Stimulated activated CD4-positive, alpha-beta T cell treated with anti-CD3 and anti-CD28 coated beads, Interleukin-1b, Interleukin-23, amount 100 ng/mL, for 4 hours (primary cell): ENCODE results near the gene RPL13.

ENCODE experiments used
- DNase-seq, 2 donors: peaks; one replicate each; pipeline ENCODE4 v3.0.0-alpha.2; 2020; ENCODE audit warnings: low read depth in 2 of 2

The RPL13 gene

DNA sequence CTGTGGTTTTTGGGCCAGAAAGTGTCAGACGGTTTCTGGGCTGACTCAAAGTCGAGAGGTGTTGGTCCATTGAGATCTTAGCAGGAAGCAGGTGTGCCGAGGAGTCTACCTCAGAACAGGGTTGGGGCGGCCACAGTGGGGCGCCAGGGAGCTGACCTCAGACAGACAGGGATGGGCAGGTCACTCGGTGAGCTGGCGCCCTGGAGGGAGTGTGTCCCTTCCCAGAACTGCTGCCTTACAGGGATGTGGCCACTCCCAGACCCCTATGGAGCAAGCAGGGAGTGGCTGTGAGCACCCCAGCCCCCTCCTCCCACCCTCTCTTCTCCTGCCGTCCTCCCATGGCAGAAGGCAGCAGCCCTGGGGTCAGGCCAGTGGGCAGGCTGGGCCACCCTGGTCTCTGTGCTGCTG lies 39.0 kb downstream of the RPL13 start:
- no peak for DNase-seq

DNA sequence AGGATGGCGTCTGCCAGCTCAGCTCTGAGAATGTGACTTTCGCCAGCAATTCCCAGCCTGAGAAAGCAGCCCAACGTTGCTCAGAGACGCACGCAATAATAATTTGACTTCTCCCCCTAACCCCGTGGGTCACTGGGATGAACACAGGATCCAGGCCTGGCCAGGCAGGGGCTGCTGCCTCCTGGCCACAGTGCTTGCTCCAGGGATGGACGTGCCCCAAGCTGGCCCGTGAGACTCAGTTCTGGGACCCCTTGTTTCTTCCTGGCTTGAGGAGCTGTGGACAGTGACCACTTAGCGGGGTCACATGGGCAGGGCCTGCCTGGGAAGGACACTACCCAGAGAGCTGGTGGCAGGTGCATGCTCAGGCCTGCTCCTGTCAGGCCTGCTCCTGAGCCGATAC lies 39.4 kb downstream of the RPL13 start:
- no peak for DNase-seq

DNA sequence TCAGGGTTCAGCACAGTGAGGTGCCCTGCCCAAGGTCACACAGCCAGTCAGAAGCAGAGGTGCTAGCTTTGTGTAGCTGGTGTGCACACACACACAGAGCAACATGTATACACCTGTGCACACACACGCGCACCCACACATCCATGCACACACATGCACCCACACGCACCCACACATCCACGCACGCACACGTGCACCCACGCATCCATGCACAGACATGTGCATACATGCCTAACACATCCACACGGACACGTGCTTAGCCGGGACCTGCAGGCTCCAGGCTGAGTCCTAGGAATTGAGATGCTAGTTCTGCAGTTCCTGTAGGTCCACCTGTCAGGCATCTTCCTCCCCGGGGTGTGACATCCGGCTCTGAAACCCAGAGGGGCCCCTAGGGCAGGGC lies 39.9 kb downstream of the RPL13 start:
- DNase-seq = no peak

DNA sequence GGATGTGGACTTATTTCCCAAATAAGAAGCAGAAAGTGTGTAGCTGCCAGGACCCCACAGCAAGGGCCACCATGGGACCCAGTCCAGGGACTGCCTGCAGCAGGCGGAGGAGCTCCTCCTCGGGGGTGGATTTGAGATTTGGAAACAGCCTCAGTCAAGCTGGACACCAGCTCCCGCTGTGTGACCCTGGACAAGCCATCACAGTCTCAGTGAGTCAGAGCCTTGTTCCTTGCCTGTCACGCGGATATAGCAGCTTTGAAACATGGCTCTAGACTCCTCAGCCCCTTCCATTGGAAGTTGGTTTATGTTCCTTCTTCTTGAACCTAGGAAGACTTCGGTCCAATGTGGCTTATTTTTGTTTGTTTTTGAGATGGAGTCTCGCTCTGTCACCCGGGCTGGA lies 40.5 kb downstream of the RPL13 start:
- no peak for DNase-seq

DNA sequence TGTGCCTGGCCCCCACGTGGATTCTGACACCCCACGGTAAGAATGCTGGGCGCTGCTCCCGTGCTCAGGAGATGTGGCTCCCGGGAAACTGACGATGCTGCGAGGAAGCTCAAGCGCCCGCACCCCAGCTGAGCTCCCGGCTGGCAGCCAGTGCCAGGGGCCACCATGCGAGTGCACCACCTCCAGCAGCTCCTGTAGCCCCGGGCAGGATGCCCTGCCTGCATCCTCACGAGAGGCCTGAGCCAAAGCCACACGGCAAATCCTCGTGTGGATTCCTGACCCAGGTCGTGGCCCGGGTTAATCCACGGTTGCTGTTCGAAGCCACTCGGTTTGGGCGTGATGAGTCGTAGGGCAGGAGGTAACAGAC lies 41.4 kb downstream of the RPL13 start:
- no peak for DNase-seq

DNA sequence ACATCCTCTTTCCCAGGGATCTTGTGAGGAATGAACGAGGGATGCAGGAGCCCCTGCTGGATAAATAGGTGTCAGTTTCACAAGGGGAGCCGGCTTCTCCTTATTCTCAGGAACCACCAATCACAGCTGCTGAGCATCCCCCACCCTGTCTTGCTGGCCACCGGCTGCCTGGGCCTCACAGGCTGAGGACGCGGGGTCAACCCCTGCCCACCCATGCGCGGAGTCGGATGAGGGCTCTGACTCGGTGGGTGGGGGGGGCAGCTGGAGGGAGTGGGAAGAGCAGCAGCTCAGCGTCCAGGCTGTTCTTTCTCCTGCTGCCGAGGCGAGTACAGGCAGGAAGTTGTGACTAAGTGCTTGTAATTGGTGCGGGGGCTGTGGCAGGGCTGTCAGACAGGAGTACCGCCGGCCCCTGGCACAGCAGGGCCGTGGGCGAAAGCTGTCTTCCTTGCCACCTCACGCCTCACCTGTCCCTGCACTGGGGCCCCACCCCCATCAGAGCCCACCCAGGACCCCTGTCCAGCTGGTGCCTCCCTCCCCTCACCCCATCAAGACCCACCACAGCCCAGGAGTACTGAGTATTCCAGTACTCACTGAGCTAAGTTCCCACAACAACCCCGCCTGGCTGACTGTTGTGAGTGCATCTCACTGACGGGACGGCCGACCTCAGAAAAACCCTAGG lies 41.9 kb downstream of the RPL13 start:
- peak; percentile 54 to 60 for DNase-seq

DNA sequence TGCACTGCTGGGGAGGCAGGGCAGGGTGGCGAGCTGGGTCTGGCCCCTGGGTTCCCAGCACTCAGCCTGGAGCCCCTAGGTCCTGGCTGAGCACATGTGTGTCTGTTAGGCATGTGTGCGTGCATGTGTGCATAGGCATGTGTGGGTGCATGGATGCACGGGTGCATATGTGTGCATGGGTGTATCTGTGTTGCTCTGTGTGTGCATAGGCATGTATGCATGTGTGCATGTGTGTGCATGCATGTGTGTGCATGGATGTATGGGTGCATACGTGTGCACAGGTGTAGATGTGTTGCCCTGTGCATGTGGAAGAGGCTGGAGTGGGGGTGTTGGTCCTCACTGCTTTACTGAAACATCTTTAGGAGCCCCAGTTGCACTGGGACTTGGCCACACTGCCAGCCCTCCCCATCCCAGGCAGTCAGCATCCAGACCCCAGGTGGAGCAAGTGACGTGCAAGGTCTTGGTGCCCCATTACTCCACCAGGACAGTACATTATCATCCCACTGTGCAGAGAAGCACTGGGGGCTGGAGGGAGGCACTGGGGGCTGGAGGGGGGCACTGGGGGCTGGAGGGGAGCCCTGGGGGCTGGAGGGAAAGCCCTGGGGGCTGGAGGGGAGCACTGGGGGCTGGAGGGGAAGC lies 42.6 kb downstream of the RPL13 start:
- no peak for DNase-seq

DNA sequence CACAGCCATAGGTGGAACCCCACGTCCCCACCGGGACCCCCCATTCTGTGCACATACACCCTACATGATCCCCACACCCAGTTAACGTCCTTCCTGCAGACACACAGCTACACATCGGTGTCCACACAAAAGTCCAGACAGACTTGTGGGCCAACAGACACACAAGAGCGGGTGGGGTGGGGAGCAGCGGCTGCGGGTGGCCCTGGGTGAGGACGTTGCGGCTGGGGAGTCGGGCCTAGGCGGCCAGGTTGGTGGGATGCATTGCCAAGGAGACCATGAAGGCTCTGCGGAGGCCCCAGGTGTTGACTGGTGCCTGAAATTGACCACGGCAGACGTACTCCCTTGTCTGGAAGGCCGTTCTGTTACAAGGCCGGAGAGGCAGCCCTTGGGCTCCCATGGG lies 44.3 kb downstream of the RPL13 start:
- no peak for DNase-seq

DNA sequence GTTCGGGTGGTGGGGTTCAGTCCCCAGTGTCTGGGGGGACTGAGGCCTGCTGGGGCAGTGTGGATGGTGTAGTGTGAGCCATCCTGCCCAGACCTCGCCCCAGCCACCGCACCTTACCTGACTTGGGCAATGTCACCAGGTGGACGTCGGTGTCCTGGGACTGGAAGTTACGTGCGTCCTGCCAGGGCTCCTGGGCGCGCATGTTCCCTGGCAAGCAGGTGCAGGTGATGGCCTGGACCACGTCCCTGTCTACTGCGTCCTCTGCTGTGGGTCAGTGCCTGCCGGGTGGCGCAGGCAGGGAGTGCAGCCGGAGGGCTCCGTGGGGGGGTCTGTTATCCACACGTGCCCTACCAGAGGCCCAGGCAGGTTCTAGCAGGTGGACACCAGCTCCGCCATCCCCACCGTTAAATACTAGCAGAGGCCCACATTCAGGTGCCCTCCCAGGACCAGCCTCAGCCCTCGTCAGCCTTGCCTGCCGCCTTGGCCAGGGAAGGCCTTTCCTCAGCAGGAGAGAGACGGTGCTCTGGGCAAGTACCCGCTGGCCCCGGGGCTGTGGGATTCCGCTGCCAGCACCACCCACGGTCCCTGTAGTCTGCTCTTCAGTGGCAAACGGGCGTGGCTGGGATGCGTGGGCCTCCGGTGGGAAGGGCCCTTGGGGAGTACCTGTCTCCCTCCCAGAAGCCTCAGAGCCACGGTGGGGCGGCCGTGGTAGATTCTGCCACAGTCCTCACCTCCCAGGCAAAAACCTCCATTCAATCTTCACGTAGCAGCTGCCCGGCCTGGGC lies 44.9 kb downstream of the RPL13 start:
- DNase-seq = no peak

DNA sequence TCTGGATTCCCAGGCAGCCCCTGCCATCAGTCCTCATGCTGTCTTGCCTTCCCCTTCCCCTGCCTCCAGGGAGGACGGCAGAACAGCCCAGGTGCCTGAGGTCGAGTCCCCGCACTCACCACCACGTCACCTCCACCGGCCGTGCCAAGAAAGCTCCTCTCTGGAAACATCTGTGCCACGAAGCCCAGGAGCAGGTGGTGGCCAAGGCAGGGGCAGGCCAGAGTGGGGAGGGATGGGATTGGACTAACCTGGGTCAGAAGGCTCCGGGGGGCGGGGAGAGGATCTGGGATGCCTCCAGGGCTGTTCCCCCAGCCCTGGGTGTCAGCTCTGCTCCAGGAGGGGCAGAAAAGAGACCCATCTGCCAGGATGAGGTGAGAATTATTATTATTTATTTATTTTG lies 45.5 kb downstream of the RPL13 start:
- DNase-seq = no peak

DNA sequence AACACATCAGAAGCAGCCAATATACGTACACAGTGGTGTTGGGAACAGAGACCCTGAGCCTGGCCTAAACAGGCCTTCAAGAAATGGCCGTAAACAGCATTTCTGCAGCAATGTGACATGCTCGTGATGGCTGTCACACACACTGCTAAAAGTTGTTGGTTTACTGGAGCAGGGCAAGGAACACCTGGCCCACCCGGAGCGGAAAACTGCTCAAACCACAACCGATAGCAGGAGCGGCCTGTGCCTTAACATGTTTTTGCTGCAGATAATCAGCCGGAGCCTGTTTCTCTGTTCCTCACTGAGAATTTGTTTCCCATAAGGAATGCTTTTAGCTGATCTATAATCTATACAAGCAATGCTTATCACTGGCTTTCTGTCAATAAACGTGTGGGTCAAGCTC lies 47.0 kb downstream of the RPL13 start:
- DNase-seq = no peak

DNA sequence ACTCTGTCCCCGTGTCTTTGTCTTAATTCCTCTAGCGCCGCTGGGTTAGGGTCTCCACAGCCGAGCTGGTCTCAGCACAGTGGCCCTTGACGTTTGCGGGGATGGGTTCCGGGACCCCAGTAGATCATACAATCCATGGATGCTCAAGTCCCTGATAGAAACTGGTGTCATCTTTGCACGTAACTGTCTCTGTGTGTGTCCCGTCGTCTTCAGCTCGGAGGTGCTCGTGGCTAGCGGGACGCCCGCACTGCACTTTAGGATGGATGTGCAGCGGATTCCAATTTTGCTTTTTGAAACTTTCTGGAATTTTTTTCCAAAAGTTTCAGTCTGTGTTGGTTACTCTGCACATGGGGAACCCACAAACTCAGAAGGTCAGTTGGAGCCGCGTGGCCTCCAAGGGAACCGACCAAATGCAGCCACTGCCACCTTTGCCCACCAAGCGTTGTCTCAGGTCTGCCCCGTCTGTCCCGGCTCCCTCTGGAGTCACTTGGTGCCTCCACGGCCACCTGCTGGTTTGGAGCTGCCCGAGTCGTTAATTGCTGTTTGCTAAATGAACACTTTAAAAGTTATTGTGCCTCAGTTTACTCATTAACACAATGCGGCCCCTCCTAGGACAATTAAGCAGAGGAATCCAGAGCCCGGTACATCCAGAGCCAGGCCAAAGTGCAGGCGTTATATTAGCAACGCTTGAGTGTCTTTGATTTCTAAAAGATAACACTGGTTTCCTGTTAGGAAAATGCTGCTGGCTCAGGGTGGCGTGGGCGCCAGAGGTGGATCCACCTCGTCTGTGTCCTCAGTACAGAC lies 47.7 kb downstream of the RPL13 start:
- DNase-seq = no peak

DNA sequence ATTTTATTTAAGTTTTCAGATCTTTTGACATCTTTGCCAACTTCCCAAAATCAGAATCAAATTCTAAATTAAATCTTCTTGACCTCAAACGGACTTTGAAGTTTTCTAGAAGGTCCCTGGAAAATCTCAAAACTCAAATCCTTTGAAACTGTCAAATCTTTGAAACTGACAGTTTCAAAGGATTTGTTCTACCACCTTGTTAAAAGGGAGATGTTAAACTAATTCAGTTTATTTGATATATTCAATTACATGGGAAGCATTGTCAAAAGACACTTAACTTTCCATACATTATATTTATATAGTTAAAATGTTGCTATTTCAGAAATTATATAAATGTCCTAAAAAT lies 49.6 kb downstream of the RPL13 start:
- no peak for DNase-seq

DNA sequence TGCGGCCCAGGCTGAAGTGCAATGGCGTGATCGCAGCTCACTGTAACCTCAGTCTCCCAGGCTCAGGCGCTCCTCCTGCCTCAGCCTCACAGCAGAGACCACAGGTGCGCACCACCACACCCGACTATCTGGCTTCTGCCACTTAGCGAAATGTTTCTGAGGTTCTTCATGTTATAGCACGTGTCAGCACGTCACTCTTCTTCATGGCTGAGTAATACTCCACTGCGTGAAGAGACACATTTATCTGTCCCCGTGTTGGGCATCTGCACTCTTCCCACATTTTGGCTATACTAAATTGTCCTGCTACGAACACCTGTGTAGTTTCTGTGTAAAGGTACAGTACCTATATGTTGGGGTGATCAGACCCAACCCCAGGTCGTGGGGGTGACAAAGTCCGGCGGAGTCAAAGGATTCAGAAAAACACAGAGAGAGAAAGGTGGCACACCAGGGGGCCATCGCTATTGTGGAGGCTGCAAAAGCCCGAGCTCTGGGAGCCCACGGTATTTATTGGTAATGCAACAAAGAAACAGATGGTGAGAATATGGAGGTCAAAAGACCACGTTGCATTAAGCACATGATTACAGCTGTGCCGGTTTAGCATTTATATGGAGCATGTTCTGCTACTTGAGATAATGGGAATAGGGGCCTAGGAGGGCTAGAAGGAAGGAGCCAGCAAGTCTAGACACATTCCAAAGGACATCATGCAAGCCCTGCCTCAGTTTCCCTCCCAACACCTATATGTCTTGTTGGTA lies 52.1 kb downstream of the RPL13 start:
- no peak for DNase-seq

DNA sequence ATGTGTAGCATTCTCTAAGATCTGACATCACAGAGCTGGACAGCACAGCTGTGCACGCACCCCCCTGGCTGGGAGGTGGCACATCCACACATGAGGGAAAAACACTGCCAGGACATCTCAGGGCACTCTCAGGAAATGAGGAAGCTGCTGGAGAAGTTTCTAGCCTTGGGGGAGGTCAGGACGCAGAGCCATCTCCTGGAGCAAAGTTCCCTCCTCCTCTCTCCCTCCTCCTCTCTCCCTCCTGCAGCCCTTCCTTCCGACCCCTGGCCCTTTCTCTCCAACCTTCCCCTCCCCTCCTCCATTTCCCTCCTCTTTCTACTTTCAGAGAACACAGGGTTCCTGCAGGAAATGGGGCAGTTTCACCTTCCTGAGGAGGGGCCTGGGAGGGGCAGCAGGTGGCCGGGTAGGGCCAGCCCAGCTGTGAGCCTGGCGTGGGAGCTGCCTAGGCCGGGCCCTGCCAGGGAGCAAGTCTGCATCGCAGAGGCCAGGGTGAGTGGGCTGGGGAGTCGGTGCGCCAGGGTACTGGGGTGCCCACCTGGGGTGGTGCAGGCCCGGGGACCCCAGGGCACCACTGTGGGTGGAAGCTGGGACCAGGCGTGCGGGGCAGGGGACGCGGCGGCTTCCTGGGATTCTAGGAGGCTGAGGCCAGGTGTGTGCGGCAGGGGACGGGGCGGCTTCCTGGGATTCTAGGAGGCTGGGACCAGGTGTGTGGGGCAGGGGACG lies 52.9 kb downstream of the RPL13 start, which contains the start of gene DPEP1:
TSS of gene DPEP1 (plus strand) at position 412 of the 723 bp plus-strand sequence. CDS start 16,769 bp downstream, outside the sequence.
- DNase-seq = no peak

DNA sequence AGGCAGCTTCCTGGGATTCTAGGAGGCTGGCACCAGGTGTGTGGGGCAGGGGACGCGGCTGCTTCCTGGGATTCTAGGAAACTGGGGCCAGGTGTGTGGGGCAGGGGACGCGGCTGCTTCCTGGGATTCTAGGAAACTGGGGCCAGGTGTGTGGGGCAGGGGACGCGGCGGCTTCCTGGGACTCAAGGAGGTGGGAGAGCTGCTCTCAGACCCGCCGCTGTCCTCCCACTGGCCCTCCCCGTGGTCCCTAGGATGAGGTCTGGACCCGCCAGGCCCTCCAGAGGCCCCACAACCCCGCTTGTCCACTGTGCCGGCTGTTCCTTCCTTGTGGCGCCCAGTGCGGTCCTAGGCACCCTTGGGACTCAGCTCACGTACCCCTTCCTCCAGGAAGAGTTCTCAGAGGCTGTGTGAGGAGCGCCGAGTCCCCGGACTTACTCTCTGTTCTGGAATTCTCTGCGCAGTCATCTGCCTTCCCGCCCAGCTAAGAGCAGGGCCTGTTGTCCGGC lies 53.5 kb downstream of the RPL13 start:
- DNase-seq = no peak
